ENCODE measurements around the gene C22orf42.
"Not testable (repeated sequence)": the region's sequence is repeated elsewhere in the genome, so short reads cannot be mapped to it uniquely, and the experiment has no call there.

C22orf42 gene

DNA sequence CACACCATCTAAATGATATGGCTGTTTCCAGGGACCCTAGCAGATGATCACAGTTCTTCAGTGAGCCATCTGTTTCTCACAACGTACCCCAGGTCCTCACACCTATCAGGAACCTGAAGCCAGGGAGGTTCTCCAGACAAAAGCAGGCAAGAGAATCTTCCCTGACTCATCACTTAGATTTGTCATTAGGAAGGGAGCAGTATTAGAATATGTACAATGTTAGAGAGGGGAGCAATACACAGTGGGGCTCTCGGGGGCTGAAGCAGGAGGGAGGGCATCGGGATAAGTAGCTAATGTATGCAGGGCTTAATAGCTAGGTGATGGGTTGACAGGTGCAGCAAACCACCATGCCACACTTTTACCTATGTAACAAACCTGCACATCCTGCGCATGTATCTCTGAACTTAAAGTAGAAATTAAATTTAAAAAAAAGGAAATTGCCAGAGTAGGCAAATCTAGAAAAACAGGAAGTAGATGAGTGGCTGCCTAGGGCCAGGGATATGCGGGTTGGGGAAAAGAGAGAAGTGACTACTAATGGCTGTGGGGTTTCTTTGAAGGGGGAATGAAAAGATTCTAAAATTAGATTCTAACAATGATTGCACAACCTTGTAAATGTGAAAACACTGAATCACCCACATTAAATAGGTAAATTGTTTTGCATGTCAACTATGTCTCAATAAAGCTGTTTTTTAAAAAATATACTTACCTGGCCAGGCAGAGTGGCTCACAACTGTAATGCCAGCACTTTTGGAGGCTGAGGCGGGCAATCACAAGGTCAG is 14.4 kb downstream of the C22orf42 start:
- H3K4me3 ChIP-seq (ENCODE audit: low read depth, low read length): no peak overlapping the region
- no peak for TF ChIP-seq CTCF (IDR thresholded peaks at IDR 0.05; ENCODE audit: low read depth, low read length)
- no peak for DNase-seq
- no peaks in the 10 kb centered on the region for H3K4me1 ChIP-seq
- peaks cover 5% of the 10 kb centered on the region for H3K27me3 ChIP-seq
- no peaks in the 10 kb centered on the region for H3K9me3 ChIP-seq
- no peaks in the 10 kb centered on the region for H3K36me3 ChIP-seq

- Histone ChIP-seq H3K9me3 (no peaks in the 10 kb centered on the region), H3K4me1 (no peaks in the 10 kb centered on the region), H3K36me3 (no peaks in the 10 kb centered on the region), H3K4me3 (ENCODE audit: low read depth, low read length) (no peak overlapping the region), H3K27me3 (peaks cover 18% of the 10 kb centered on the region)
- no peak for TF ChIP-seq CTCF (IDR thresholded peaks at IDR 0.05; ENCODE audit: low read depth, low read length)
- DNase-seq: no peak
Measured at GRCh38 chr22:32142600-32142999, 16.5 kb downstream of the C22orf42 start.

DNA sequence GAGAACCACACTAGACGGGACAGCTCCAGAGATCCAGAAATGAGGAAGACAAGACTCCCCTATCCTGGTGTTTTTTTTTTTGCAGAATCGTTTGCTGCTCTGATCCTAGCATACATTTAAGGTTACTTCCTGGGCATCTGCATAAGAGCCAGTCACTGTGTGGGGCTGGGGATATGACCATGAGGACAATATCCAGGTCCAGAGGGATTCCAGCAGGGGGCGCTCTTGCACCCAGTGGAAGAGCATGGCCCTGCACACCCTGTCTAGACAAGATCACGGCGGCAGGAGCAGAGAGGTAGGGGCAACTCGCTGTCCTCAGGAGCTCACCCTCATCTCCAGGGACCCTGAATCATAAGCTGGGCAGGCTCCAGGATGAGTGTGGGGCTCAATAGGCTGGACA is 18.4 kb downstream of the C22orf42 start:
- not testable (repeated sequence) for H3K36me3 ChIP-seq

GRCh38 chr22:32138576-32138975 is 20.5 kb downstream of the C22orf42 start:
- not testable (repeated sequence) for H3K9me3 ChIP-seq; H3K36me3 ChIP-seq; DNase-seq; H3K4me1 ChIP-seq; H3K4me3 ChIP-seq (ENCODE audit: low read depth, low read length)
- H3K27me3 ChIP-seq: peaks cover 18% of the 10 kb centered on the region

More for the DNA sequence above, 18.4 kb downstream of the C22orf42 start:
- not testable (repeated sequence) for H3K4me1 ChIP-seq; DNase-seq; H3K9me3 ChIP-seq; H3K4me3 ChIP-seq (ENCODE audit: low read depth, low read length)
- peak; percentile 56 for TF ChIP-seq CTCF (IDR thresholded peaks at IDR 0.05; ENCODE audit: low read depth, low read length)
- H3K27me3 ChIP-seq: peaks cover 18% of the 10 kb centered on the region

DNA sequence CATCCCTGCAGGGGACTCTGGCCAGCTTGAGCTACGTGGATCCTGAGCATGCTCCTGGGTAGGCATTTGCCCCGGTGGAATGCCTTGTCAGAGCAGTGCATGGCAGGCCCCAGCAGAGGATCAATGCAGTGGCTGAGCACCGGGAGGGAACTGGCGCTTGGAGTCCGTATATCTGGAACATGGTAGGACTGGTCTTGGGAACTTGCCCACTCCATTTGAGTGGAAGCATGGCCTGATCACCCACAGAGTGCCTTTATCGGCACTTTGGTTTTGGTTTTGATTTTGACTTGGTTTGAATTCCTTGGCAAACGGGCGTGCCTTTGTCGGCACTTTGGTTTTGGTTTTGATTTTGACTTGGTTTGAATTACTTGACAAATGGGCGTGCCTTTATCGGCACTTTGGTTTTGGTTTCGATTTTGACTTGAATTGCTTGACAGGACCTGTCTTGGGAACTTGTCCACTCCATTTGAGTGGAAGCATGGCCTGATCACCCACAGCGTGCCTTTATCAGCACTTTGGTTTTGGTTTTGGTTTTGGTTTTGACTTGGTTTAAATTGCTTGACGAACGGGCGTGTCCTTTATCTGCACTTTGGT is 21.3 kb downstream of the C22orf42 start:
- DNase-seq; H3K36me3 ChIP-seq; H3K4me3 ChIP-seq (ENCODE audit: low read depth, low read length); H3K4me1 ChIP-seq; H3K9me3 ChIP-seq: not testable (repeated sequence)
- H3K27me3 ChIP-seq: peaks cover 18% of the 10 kb centered on the region

DNA sequence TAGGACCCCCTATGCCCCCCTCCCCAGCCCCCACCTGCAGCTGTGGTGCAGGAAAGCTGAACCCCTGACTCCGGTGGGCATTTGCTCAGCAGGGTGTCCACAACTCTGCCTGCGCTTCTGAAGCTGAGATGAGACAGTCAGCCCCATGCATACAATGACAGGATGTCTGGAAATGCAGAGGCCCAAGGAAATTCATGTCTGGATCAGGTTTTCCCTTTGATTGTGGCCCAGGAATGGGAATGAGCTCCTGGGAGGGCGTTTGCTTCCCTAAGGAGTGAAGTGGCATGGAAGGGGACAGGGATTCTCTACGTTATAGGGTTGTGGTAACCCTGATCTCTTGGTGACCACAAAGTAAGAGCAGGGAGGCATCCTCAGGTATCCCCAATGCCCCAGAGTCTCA is 22.2 kb downstream of the C22orf42 start:
- H3K4me1 ChIP-seq: not testable (repeated sequence)

DNA sequence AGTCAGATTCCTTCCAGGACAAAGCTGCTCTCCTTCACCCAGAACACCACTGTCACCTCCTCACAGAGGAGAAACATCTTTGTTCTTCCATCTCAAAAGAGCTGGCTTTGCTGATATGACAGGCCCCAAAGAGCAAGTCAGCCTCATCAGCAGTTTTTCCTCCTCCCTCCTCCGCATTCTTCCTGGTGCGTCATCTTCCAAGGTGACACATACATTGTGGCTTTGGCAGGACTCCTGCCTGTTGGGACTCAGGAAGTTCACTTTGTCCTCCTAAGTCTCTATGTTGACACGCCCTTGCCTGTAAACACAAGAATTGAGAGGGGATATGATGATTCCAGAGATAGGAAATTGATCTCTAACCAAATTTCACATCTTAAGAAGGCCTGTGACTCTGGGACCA is 23.1 kb downstream of the C22orf42 start:
- not testable (repeated sequence) for H3K4me3 ChIP-seq (ENCODE audit: low read depth, low read length); H3K9me3 ChIP-seq; H3K4me1 ChIP-seq; H3K36me3 ChIP-seq; DNase-seq
- H3K27me3 ChIP-seq: peaks cover 18% of the 10 kb centered on the region

More for the DNA sequence above, 22.2 kb downstream of the C22orf42 start:
- peaks cover 18% of the 10 kb centered on the region for H3K27me3 ChIP-seq
- not testable (repeated sequence) for H3K4me3 ChIP-seq (ENCODE audit: low read depth, low read length); H3K36me3 ChIP-seq; DNase-seq; H3K9me3 ChIP-seq

GRCh38 chr22:32134796-32135195 is 24.3 kb downstream of the C22orf42 start:
- not testable (repeated sequence) for DNase-seq; H3K36me3 ChIP-seq; H3K4me3 ChIP-seq (ENCODE audit: low read depth, low read length); H3K4me1 ChIP-seq; H3K9me3 ChIP-seq
- H3K27me3 ChIP-seq: peaks cover 14% of the 10 kb centered on the region
